Myocyte (in vitro differentiated cells): ENCODE results near the gene MYO9B. TPM values are rescaled to one million over a fixed set of nuclear protein-coding genes. Genes with fewer than 3 reads are reported as not detected.
A peak's percentile ranks its signal among the peaks of the same experiment; 100 is the strongest.
"Not testable (repeated sequence)": the region's sequence is repeated elsewhere in the genome, so short reads cannot be mapped to it uniquely, and the experiment has no call there.

Experiments used
- DNase-seq: peaks from one replicate; pipeline ENCODE4 v3.0.0-alpha.2; 2012; ENCODE audit warnings: low read depth
- total RNA-seq: library from RNA; depleted of rRNA; stranded (reverse); fragments of >200 nt; gene quantifications from 2 replicates; pipeline ENCODE4 v1.2.3, GENCODE V29; 2014

MYO9B gene
- total RNA-seq, 1 donor from 2014 or later: 35.8 TPM

DNA sequence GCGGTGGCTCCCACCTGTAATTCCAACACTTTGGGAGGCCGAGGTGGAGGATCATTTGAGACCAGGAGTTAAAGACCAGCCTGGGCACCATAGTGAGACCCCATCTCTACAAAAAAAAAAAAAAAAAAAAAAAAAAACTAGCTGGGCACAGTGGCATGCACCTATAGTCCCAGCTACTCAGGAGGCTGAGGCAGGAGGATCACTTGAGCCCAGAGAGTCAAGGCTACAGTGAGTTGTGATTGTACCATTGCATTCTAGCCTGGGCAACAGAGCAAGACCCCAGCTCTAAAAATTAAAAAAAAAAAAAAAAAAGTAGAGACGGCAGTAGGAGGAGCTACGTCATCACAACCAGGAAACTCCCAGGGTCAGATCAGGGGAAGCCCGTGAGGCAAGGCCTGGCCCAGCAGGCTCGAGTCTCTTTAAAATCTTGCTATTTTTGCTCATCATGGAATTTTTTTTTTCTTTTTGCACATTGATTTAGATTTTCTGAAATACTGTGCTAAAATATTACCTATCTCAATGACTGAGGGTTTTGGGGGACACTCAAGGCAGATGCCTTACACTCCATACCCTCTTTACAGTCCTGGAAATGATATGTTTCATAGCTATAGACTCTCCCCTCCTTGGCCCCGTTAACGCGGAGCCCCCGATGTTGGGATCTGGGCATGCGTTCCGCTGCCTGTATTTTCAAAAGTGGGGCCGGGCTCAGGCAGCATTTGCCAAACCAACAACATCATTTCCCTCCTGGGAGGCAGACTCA is 95.1 kb downstream of the MYO9B start:
- no peak for DNase-seq

DNA sequence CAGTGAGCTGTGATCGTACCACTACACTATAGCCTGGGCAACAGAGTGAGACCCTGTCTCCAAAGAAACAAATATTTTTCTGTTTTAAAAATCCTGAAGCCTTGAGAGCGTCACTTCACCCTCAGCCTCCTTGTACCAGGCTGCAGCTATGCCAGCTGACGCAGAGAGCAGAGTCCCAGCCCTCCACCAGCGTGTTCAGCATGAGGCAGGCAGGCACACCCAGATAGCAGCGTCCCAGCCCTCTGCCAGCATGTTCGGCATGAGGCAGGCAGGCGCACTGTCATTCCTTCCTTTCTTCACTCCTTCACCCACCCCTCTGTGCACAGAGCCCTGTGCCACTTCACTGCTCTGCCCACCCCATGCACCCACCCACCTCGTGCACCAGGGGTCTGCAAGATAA is 96.3 kb downstream of the MYO9B start:
- DNase-seq: no peak

- no peak for DNase-seq
Observed at GRCh38 chr19:17172624-17173345, 97.2 kb downstream of the MYO9B start.

DNA sequence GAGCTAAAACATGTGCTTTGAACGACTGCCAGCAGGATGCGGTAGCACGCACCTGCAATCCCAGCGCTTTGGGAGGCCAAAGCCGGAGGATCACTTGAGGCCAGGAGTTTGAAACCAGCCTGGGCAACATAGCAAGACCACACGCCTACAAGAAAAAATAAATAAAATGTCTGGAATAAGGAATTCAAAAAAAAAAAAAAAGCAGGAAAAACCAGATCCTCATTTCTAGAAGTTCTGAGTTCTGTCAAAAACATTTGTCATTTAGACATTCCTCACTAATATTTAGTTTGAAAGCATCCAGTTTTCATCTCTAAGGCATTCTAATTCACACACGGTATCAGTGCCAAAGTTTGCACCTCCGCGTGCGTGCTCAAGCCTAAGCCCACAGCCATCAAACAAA is 102.7 kb downstream of the MYO9B start:
- DNase-seq: no peak

GRCh38 chr19:17180997-17181702 is 105.6 kb downstream of the MYO9B start:
- no peak for DNase-seq

- DNase-seq: no peak
Observed at GRCh38 chr19:17183271-17183761, 107.7 kb downstream of the MYO9B start.

GRCh38 chr19:17183858-17184321 is 108.3 kb downstream of the MYO9B start:
- DNase-seq: no peak

GRCh38 chr19:17184371-17184841 is 108.8 kb downstream of the MYO9B start:
- DNase-seq: no peak

GRCh38 chr19:17185590-17185989 is 110.0 kb downstream of the MYO9B start:
- no peak for DNase-seq

GRCh38 chr19:17191736-17192135 is 116.2 kb downstream of the MYO9B start:
- DNase-seq: not testable (repeated sequence)

DNA sequence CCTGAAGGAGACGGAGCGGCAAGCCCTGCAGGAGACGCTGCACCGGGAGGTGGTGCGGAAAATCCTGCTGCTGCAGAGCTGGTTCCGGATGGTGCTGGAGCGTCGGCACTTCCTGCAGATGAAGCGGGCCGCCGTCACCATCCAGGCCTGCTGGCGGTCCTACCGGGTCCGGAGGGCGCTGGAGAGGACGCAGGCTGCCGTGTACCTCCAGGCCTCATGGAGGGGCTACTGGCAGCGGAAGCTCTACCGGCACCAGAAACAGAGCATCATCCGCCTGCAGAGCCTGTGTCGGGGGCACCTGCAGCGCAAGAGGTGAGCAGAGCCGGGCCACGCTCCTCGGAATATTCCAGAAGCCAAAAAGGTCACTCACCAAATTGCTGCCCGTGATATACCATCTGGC is 117.2 kb downstream of the MYO9B start:
- DNase-seq: no peak

- no peak for DNase-seq
Observed at GRCh38 chr19:17194608-17195007, 119.0 kb downstream of the MYO9B start.

DNA sequence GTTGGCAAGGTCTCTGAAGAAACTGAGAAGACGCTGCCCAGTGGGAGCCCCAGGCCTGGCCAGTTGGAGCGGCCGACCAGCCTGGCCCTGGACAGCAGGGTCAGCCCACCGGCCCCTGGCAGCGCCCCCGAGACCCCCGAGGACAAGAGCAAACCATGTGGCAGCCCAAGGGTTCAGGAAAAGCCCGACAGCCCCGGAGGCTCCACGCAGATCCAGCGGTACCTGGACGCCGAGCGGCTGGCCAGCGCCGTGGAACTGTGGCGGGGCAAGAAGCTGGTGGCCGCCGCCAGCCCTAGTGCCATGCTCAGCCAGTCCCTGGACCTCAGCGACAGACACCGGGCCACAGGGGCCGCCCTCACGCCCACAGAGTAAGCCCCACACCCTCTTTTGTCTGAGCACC is 119.5 kb downstream of the MYO9B start:
- no peak for DNase-seq

- no peak for DNase-seq
Observed at GRCh38 chr19:17196610-17197009, 121.0 kb downstream of the MYO9B start.

DNA sequence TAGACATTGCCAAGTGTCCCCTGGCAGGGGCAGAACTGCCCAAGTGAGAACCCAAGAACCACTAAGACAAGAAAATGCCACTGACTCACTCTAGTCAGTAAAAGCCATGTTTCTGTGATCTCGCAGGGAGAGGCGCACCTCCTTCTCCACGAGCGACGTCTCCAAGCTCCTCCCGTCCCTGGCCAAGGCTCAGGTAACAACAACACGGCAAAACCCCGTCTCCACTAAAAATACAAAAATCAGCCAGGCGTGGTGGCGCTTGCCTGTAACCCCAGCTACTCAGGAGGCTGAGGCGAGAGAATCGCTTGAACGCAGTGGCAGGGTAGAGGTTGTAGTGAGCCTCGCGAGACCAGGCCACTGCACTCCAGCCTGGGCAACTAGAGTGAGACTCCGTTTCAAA is 122.1 kb downstream of the MYO9B start:
- no peak for DNase-seq

- no peak for DNase-seq
Observed at GRCh38 chr19:17200408-17201079, 125.0 kb downstream of the MYO9B start.

GRCh38 chr19:17202249-17202648 is 126.7 kb downstream of the MYO9B start:
- no peak for DNase-seq

GRCh38 chr19:17202713-17203112 is 127.1 kb downstream of the MYO9B start:
- DNase-seq: no peak

GRCh38 chr19:17205237-17206140 is 129.9 kb downstream of the MYO9B start:
- peak; percentile 32 for DNase-seq
